Right lobe of liver (tissue), 6 donors: ENCODE data around the gene FILIP1. TPM values are rescaled to one million over a fixed set of nuclear protein-coding genes. Genes with fewer than 3 reads are reported as not detected.

Experiments
- ATAC-seq, 4 donors: fragments of 200-7000 bp; cut with Tn5 transposase; one replicate each; pipeline ENCODE4 v1.9.1; 2020; ENCODE audit warnings: mild to moderate bottlenecking in 4 of 4, moderate library complexity in 4 of 4
- DNase-seq, 3 donors: peaks; one replicate each; pipeline ENCODE4 v3.0.0-alpha.2; 2020
- H3K27ac ChIP-seq, 3 donors: fragments of 200-600 bp; one replicate each; pipeline ENCODE4 v1.8.0; 2022
- H3K27me3 ChIP-seq, 2 donors: fragments of 200-600 bp; one replicate each; pipeline ENCODE4 v1.8.0; 2022
- H3K36me3 ChIP-seq, 4 donors: fragments of 200-600 bp; sonication (generic) in 1 of 4; one replicate each; pipeline versions ENCODE4 v1.5.1 to v1.8.0; 2017 to 2022; ENCODE audit warnings: control low read depth in 1 of 4
- H3K4me1 ChIP-seq, 4 donors: fragments of 200-600 bp; sonication (generic) in 1 of 4; one replicate each; pipeline versions ENCODE4 v1.5.1 to v1.8.0; 2017 to 2022; ENCODE audit warnings: control low read depth in 1 of 4
- H3K4me3 ChIP-seq, 3 donors: fragments of 200-600 bp; one replicate each; pipeline ENCODE4 v1.8.0; 2022
- H3K9me3 ChIP-seq, 4 donors: fragments of 200-600 bp; sonication (generic) in 1 of 4; one replicate each; pipeline versions ENCODE4 v1.5.1 to v1.8.0; 2017 to 2022; ENCODE audit warnings: control low read depth in 1 of 4
- CTCF ChIP-seq, 4 donors: fragments of 200-600 bp in 3 of 4; fragments of 450-650 bp in 1 of 4; IDR thresholded peaks; one replicate each; pipeline versions ENCODE4 v1.5.1 to v1.8.0; 2016 to 2022; ENCODE audit warnings: antibody characterized with exemption in 4 of 4, mild to moderate bottlenecking in 2 of 4
- POLR2A ChIP-seq: fragments of 450-650 bp; IDR thresholded peaks from one replicate; pipeline ENCODE4 v1.6.1; 2017; ENCODE audit warnings: antibody characterized with exemption, mild to moderate bottlenecking
- WGBS: methylation state at CpG from one replicate; pipeline ENCODE4 v1.1.6; 2018; ENCODE audit warnings: low coverage, low lambda C conversion rate; ENCODE audit not compliant: insufficient coverage; ENCODE audit errors: missing lambda C conversion rate; 5-methylcytosine and 5-hydroxymethylcytosine counted together
- intact Hi-C, 2 donors: fragments of 100-400 bp; cut with DNase I; formaldehyde crosslinking; loops; one replicate each; pipeline versions ENCODE4 v1.11.2 to v1.14.1; 2022
- total RNA-seq, 6 experiments: library from RNA; depleted of rRNA in 2 of 6; stranded (reverse); fragments of >200 nt in 2 of 6; fragmentation: NEBNext Ultra II Directional in 3 of 6; extraction: Animal tissue kit (Norgen Biotek cat#: 25700) in 3 of 6; gene quantifications; one replicate each; pipeline versions ENCODE4 v1.1.0 to v1.2.4, GENCODE V29; 2016 to 2023
- donor health status: DM: no; HTN: yes; CAD: no.
- donor health status: DM: no; HTN: no; CAD: no.
- donor health status: DM: no; HTN: no; CAD: no.
- donor health status: DM: no; HTN: yes; CAD: no.
- donor health status: DM: no; HTN: yes; CAD: no.

Gene FILIP1
- total RNA-seq, 6 experiments from 2014 or later, result 0.95 to 2.2 (median 1.6) TPM

GRCh38 chr6:75524322-75524972 lies 30.8 kb upstream of the FILIP1 start:
- ATAC-seq, result peak; percentile 79 to 92 (median 88)
- Histone ChIP-seq H3K4me3 (no peak overlapping the region), H3K27ac (peak overlapping the region in 1 of 3 donors; percentile 13), H3K27me3 (no peaks in the 10 kb centered on the region), H3K4me1 (peaks cover 0 to 7% (median 0%) of the 10 kb centered on the region in 4 donors), H3K36me3 (no peaks in the 10 kb centered on the region), H3K9me3 (no peaks in the 10 kb centered on the region)
- intact Hi-C loops, result no loop called here
- TF ChIP-seq CTCF (IDR thresholded peaks at IDR 0.05) (no peak), POLR2A (no peak)
- DNase-seq, result peak in 1 of 3 donors; percentile 44
- WGBS, result 9% methylated on average over 9 of the region's 9 CpGs

- 0% methylated on average over 2 of the region's 2 CpGs for WGBS
- DNase-seq (no peak), ATAC-seq (no peak)
- Histone ChIP-seq H3K9me3 (no peaks in the 10 kb centered on the region), H3K36me3 (no peaks in the 10 kb centered on the region), H3K27me3 (no peaks in the 10 kb centered on the region), H3K27ac (no peak overlapping the region), H3K4me1 (no peaks in the 10 kb centered on the region), H3K4me3 (no peak overlapping the region)
- intact Hi-C loops, result no loop called here
- TF ChIP-seq CTCF (IDR thresholded peaks at IDR 0.05), result no peak
- no peak for TF ChIP-seq POLR2A
These were observed 23.2 kb upstream of the FILIP1 start for GRCh38 chr6:75516757-75517156.

GRCh38 chr6:75512591-75512990 lies 19.0 kb upstream of the FILIP1 start:
- Histone ChIP-seq H3K27ac (no peak overlapping the region), H3K4me1 (no peaks in the 10 kb centered on the region), H3K27me3 (no peaks in the 10 kb centered on the region), H3K9me3 (no peaks in the 10 kb centered on the region), H3K36me3 (no peaks in the 10 kb centered on the region), H3K4me3 (no peak overlapping the region)
- TF ChIP-seq POLR2A, result no peak
- TF ChIP-seq CTCF (IDR thresholded peaks at IDR 0.05), result no peak
- 100% methylated on average over 2 of the region's 2 CpGs for WGBS
- intact Hi-C loops, result no loop called here
- DNase-seq (no peak), ATAC-seq (no peak)

- Histone ChIP-seq H3K27ac (no peak overlapping the region), H3K36me3 (no peaks in the 10 kb centered on the region), H3K4me1 (no peaks in the 10 kb centered on the region), H3K9me3 (no peaks in the 10 kb centered on the region), H3K4me3 (no peak overlapping the region), H3K27me3 (no peaks in the 10 kb centered on the region)
- TF ChIP-seq CTCF (IDR thresholded peaks at IDR 0.05) (no peak), POLR2A (no peak)
- no peak for ATAC-seq
- intact Hi-C loops, result no loop called here
- no CpG with 5 or more reads among the region's 2 CpGs for WGBS
- DNase-seq, result no peak
These were observed 11.8 kb upstream of the FILIP1 start for GRCh38 chr6:75505424-75505823.
